Liver (tissue), 3 donors: ENCODE measurements around the gene SPTLC1.
A peak's percentile ranks its signal among the peaks of the same experiment; 100 is the strongest.
"Not testable (repeated sequence)": the region's sequence is repeated elsewhere in the genome, so short reads cannot be mapped to it uniquely, and the experiment has no call there.

Source experiments
- JUND ChIP-seq, 2 donors: IDR thresholded peaks; 2 replicates each; pipeline ENCODE4 v1.6.1; 2016; ENCODE audit warnings: antibody characterized with exemption in 2 of 2
- YY1 ChIP-seq: IDR thresholded peaks from 2 replicates; pipeline ENCODE4 v1.6.1; 2016; ENCODE audit warnings: antibody characterized with exemption, mild to moderate bottlenecking
- TF ChIP-seq, protein P1 (sequence below): fragments of 150-350 bp; IDR thresholded peaks from 2 replicates; pipeline ENCODE4 v1.5.1; 2017; ENCODE audit warnings: improper control_type of control experiment, low read depth, low read length; ENCODE audit not compliant: missing input control
- TF ChIP-seq, protein P2 (sequence below): IDR thresholded peaks from 2 replicates; pipeline ENCODE4 v1.6.1; 2016; ENCODE audit warnings: antibody characterized with exemption, mild to moderate bottlenecking
- TF ChIP-seq, protein P3 (sequence below): IDR thresholded peaks from 2 replicates; pipeline ENCODE4 v1.6.1; 2016; ENCODE audit warnings: antibody characterized with exemption
- donor health status: healthy.
- donor health status: healthy.

DNA sequence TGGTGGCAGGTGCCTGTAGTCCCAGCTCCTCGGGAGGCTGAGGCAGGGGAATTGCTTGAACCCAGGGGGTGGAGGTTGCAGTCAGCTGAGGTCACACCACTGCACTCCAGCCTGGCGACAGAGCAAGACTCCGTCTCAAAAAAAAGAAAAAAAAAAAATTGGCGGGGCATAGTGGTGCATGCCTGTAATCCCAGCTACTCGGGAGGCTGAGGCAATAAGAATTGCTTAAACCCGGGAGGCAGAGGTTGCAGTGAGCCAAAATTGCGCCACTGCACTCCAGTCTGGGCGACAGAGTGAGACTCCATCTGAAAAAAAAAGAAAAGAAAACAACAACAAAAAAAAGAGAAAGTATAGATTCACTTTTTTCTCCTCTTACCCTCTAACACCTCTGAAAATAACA lies 105.0 kb downstream of the SPTLC1 start:
- TF ChIP-seq, protein P1, sequence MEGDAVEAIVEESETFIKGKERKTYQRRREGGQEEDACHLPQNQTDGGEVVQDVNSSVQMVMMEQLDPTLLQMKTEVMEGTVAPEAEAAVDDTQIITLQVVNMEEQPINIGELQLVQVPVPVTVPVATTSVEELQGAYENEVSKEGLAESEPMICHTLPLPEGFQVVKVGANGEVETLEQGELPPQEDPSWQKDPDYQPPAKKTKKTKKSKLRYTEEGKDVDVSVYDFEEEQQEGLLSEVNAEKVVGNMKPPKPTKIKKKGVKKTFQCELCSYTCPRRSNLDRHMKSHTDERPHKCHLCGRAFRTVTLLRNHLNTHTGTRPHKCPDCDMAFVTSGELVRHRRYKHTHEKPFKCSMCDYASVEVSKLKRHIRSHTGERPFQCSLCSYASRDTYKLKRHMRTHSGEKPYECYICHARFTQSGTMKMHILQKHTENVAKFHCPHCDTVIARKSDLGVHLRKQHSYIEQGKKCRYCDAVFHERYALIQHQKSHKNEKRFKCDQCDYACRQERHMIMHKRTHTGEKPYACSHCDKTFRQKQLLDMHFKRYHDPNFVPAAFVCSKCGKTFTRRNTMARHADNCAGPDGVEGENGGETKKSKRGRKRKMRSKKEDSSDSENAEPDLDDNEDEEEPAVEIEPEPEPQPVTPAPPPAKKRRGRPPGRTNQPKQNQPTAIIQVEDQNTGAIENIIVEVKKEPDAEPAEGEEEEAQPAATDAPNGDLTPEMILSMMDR, result not testable (repeated sequence)
- not testable (repeated sequence) for TF ChIP-seq YY1
- TF ChIP-seq, protein P2, sequence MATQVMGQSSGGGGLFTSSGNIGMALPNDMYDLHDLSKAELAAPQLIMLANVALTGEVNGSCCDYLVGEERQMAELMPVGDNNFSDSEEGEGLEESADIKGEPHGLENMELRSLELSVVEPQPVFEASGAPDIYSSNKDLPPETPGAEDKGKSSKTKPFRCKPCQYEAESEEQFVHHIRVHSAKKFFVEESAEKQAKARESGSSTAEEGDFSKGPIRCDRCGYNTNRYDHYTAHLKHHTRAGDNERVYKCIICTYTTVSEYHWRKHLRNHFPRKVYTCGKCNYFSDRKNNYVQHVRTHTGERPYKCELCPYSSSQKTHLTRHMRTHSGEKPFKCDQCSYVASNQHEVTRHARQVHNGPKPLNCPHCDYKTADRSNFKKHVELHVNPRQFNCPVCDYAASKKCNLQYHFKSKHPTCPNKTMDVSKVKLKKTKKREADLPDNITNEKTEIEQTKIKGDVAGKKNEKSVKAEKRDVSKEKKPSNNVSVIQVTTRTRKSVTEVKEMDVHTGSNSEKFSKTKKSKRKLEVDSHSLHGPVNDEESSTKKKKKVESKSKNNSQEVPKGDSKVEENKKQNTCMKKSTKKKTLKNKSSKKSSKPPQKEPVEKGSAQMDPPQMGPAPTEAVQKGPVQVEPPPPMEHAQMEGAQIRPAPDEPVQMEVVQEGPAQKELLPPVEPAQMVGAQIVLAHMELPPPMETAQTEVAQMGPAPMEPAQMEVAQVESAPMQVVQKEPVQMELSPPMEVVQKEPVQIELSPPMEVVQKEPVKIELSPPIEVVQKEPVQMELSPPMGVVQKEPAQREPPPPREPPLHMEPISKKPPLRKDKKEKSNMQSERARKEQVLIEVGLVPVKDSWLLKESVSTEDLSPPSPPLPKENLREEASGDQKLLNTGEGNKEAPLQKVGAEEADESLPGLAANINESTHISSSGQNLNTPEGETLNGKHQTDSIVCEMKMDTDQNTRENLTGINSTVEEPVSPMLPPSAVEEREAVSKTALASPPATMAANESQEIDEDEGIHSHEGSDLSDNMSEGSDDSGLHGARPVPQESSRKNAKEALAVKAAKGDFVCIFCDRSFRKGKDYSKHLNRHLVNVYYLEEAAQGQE, result not testable (repeated sequence)
- TF ChIP-seq, protein P3, sequence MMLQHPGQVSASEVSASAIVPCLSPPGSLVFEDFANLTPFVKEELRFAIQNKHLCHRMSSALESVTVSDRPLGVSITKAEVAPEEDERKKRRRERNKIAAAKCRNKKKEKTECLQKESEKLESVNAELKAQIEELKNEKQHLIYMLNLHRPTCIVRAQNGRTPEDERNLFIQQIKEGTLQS, result peak; percentile 38
- TF ChIP-seq JUND (IDR thresholded peaks at IDR 0.05), result peak in 1 of 2 donors; percentile 26
